Neural cell (in vitro differentiated cells): ENCODE results near the gene YKT6. TPM values are rescaled to one million over a fixed set of nuclear protein-coding genes. Genes with fewer than 3 reads are reported as not detected.

Source experiments
- H2AFZ ChIP-seq: fragments of 200-600, 300-800 bp; sonication (generic), shearing (Covaris generic); 2 replicates; pipeline ENCODE4 v1.6.0; 2014; ENCODE audit warnings: low read depth, mild to moderate bottlenecking, antibody characterized with exemption, low read length, moderate library complexity
- H3F3A ChIP-seq: fragments of 200-600 bp; shearing (Covaris generic); 2 replicates; pipeline ENCODE4 v1.6.1; 2016; ENCODE audit warnings: mild to moderate bottlenecking, moderate library complexity, mixed read lengths, antibody characterized with exemption, low read length; ENCODE audit not compliant: insufficient read depth, poor library complexity, severe bottlenecking
- H3K27ac ChIP-seq: fragments of 200-600, 300-800 bp; sonication (generic), shearing (Covaris generic); 2 replicates; pipeline ENCODE4 v1.5.1; 2014; ENCODE audit warnings: mild to moderate bottlenecking, low read length, moderate library complexity
- H3K27me3 ChIP-seq: fragments of 300-800, 200-600 bp; sonication (generic), shearing (Covaris generic); 2 replicates; pipeline ENCODE4 v1.6.0; 2014; ENCODE audit warnings: mild to moderate bottlenecking, low read depth, low read length, moderate library complexity; ENCODE audit not compliant: insufficient read depth
- H3K36me3 ChIP-seq: fragments of 300-800, 200-600 bp; sonication (generic), shearing (Covaris generic); 2 replicates; pipeline ENCODE4 v1.5.1; 2014; ENCODE audit warnings: mild to moderate bottlenecking, antibody characterized with exemption, low read length, moderate library complexity; ENCODE audit not compliant: insufficient read depth
- H3K4me2 ChIP-seq: fragments of 300-800, 200-600 bp; sonication (generic), shearing (Covaris generic); 2 replicates; pipeline ENCODE4 v1.6.0; 2014; ENCODE audit warnings: mild to moderate bottlenecking, low read length
- H3K4me3 ChIP-seq: fragments of 300-800, 200-600 bp; sonication (generic), shearing (Covaris generic); 2 replicates; pipeline ENCODE4 v1.5.1; 2014; ENCODE audit warnings: mild to moderate bottlenecking, low read length, moderate library complexity
- H3K79me2 ChIP-seq: fragments of 200-600 bp; shearing (Covaris generic); replicated peaks from 2 replicates; pipeline ENCODE4 v1.6.0; 2014; ENCODE audit warnings: mild to moderate bottlenecking, low read length, moderate library complexity; ENCODE audit not compliant: insufficient read depth
- H3K9ac ChIP-seq: fragments of 300-800, 200-600 bp; sonication (generic), shearing (Covaris generic); 2 replicates; pipeline ENCODE4 v1.6.1; 2016; ENCODE audit warnings: mild to moderate bottlenecking, low read length, mixed read lengths
- H3K9me2 ChIP-seq: fragments of 200-600 bp; shearing (Covaris generic); 2 replicates; pipeline ENCODE4 v1.6.1; 2016; ENCODE audit warnings: mild to moderate bottlenecking, low read length, mixed read lengths; ENCODE audit not compliant: insufficient read depth
- H3K9me3 ChIP-seq: fragments of 200-600, 300-800 bp; sonication (generic), shearing (Covaris generic); 2 replicates; pipeline ENCODE4 v1.6.1; 2016; ENCODE audit warnings: mild to moderate bottlenecking, mixed run types, low read length, moderate library complexity, mixed read lengths
- H4K20me1 ChIP-seq: fragments of 200-600 bp; shearing (Covaris generic); 2 replicates; pipeline ENCODE4 v1.6.1; 2016; ENCODE audit warnings: mild to moderate bottlenecking, mixed run types; ENCODE audit not compliant: insufficient read depth
- EP300 ChIP-seq: fragments of 450-650 bp; conservative IDR thresholded peaks from 2 replicates; pipeline ENCODE4 v1.6.1; 2014; ENCODE audit warnings: antibody characterized with exemption, mild to moderate bottlenecking, moderate library complexity; ENCODE audit not compliant: poor library complexity, severe bottlenecking
- EZH2 ChIP-seq: fragments of 200-600, 300-800 bp; shearing (Covaris generic), sonication (generic); IDR thresholded peaks from 2 replicates; pipeline ENCODE4 v1.6.1; 2014; ENCODE audit warnings: antibody characterized with exemption, low read length, borderline replicate concordance, mild to moderate bottlenecking; ENCODE audit not compliant: insufficient read depth, poor library complexity, severe bottlenecking
- MXI1 ChIP-seq: fragments of 450-650 bp; conservative IDR thresholded peaks from 2 replicates; pipeline ENCODE4 v1.6.1; 2014; ENCODE audit warnings: antibody characterized with exemption, mild to moderate bottlenecking; ENCODE audit not compliant: poor library complexity, severe bottlenecking
- POLR2AphosphoS5 ChIP-seq: IDR thresholded peaks from 2 replicates; pipeline ENCODE4 v1.6.1; 2012
- RAD21 ChIP-seq: fragments of 450-650 bp; conservative IDR thresholded peaks from 2 replicates; pipeline ENCODE4 v1.6.1; 2014; ENCODE audit warnings: antibody characterized with exemption, mild to moderate bottlenecking, moderate library complexity
- SMC3 ChIP-seq: fragments of 450-650 bp; conservative IDR thresholded peaks from 2 replicates; pipeline ENCODE4 v1.6.1; 2014; ENCODE audit warnings: antibody characterized with exemption, mild to moderate bottlenecking, moderate library complexity; ENCODE audit not compliant: poor library complexity
- TAF1 ChIP-seq: IDR thresholded peaks from 2 replicates; pipeline ENCODE4 v1.6.1; 2012; ENCODE audit warnings: low read depth
- polyA plus RNA-seq: library from polyadenylated mRNA; depleted of rRNA; stranded (reverse); fragments of >200 nt; gene quantifications from 2 replicates; pipeline ENCODE4 v1.2.3, GENCODE V29; 2014
- TF ChIP-seq, protein P1 (sequence below): fragments of 450-650 bp; IDR thresholded peaks from 2 replicates; pipeline ENCODE4 v1.5.1; 2014; ENCODE audit warnings: antibody characterized with exemption, mild to moderate bottlenecking, moderate library complexity; ENCODE audit not compliant: poor library complexity, severe bottlenecking
- TF ChIP-seq, protein P2 (sequence below): IDR thresholded peaks from 2 replicates; pipeline ENCODE4 v1.6.1; 2012; ENCODE audit warnings: borderline replicate concordance

YKT6 gene
- polyA plus RNA-seq, 1 donor from 2014 or later = 93.4 TPM

GRCh38 chr7:44213206-44213876, 12.6 kb downstream of the YKT6 start:
- Histone ChIP-seq H2AFZ (no peak overlapping the region), H3K9ac (no peak overlapping the region), H3K4me2 (no peak overlapping the region), H4K20me1 (no peaks in the 10 kb centered on the region), H3K79me2 (no peaks in the 10 kb centered on the region), H3K9me3 (no peaks in the 10 kb centered on the region), H3K27me3 (no peaks in the 10 kb centered on the region), H3K9me2 (no peaks in the 10 kb centered on the region), H3K4me3 (no peak overlapping the region), H3K27ac (no peak overlapping the region), H3K36me3 (no peaks in the 10 kb centered on the region), H3F3A (no peaks in the 10 kb centered on the region)
- no peak for TF ChIP-seq SMC3
- TF ChIP-seq MXI1 = no peak
- no peak for TF ChIP-seq POLR2AphosphoS5
- TF ChIP-seq RAD21 = no peak
- TF ChIP-seq EP300 = no peak
- TF ChIP-seq TAF1 = no peak
- TF ChIP-seq, protein P1, sequence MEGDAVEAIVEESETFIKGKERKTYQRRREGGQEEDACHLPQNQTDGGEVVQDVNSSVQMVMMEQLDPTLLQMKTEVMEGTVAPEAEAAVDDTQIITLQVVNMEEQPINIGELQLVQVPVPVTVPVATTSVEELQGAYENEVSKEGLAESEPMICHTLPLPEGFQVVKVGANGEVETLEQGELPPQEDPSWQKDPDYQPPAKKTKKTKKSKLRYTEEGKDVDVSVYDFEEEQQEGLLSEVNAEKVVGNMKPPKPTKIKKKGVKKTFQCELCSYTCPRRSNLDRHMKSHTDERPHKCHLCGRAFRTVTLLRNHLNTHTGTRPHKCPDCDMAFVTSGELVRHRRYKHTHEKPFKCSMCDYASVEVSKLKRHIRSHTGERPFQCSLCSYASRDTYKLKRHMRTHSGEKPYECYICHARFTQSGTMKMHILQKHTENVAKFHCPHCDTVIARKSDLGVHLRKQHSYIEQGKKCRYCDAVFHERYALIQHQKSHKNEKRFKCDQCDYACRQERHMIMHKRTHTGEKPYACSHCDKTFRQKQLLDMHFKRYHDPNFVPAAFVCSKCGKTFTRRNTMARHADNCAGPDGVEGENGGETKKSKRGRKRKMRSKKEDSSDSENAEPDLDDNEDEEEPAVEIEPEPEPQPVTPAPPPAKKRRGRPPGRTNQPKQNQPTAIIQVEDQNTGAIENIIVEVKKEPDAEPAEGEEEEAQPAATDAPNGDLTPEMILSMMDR = no peak
- TF ChIP-seq, protein P2, sequence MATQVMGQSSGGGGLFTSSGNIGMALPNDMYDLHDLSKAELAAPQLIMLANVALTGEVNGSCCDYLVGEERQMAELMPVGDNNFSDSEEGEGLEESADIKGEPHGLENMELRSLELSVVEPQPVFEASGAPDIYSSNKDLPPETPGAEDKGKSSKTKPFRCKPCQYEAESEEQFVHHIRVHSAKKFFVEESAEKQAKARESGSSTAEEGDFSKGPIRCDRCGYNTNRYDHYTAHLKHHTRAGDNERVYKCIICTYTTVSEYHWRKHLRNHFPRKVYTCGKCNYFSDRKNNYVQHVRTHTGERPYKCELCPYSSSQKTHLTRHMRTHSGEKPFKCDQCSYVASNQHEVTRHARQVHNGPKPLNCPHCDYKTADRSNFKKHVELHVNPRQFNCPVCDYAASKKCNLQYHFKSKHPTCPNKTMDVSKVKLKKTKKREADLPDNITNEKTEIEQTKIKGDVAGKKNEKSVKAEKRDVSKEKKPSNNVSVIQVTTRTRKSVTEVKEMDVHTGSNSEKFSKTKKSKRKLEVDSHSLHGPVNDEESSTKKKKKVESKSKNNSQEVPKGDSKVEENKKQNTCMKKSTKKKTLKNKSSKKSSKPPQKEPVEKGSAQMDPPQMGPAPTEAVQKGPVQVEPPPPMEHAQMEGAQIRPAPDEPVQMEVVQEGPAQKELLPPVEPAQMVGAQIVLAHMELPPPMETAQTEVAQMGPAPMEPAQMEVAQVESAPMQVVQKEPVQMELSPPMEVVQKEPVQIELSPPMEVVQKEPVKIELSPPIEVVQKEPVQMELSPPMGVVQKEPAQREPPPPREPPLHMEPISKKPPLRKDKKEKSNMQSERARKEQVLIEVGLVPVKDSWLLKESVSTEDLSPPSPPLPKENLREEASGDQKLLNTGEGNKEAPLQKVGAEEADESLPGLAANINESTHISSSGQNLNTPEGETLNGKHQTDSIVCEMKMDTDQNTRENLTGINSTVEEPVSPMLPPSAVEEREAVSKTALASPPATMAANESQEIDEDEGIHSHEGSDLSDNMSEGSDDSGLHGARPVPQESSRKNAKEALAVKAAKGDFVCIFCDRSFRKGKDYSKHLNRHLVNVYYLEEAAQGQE = no peak
- no peak for TF ChIP-seq EZH2

GRCh38 chr7:44213877-44214388, 13.2 kb downstream of the YKT6 start:
- no peaks in the 10 kb centered on the region for H3K9me3 ChIP-seq
- H3K27me3 ChIP-seq = no peaks in the 10 kb centered on the region
- no peak overlapping the region for H3K9ac ChIP-seq
- no peak for TF ChIP-seq EP300
- TF ChIP-seq POLR2AphosphoS5 = no peak
- TF ChIP-seq SMC3 = no peak
- no peak for TF ChIP-seq EZH2
- TF ChIP-seq TAF1 = no peak
- H3K4me2 ChIP-seq = no peak overlapping the region
- no peak overlapping the region for H3K4me3 ChIP-seq
- no peaks in the 10 kb centered on the region for H4K20me1 ChIP-seq
- H3K79me2 ChIP-seq = no peaks in the 10 kb centered on the region
- no peaks in the 10 kb centered on the region for H3K9me2 ChIP-seq
- H2AFZ ChIP-seq = no peak overlapping the region
- no peak overlapping the region for H3K27ac ChIP-seq
- H3F3A ChIP-seq = no peaks in the 10 kb centered on the region
- H3K36me3 ChIP-seq = no peaks in the 10 kb centered on the region
